T-helper 22 cell (primary cell): ENCODE measurements around the gene ENO1.

Experiments
- DNase-seq: peaks from one replicate; pipeline ENCODE4 v3.0.0-alpha.2; 2020; ENCODE audit warnings: low read depth

Gene ENO1

GRCh38 chr1:8870616-8871538, 7.6 kb downstream of the ENO1 start:
- no peak for DNase-seq

GRCh38 chr1:8870103-8870502, 8.4 kb downstream of the ENO1 start:
- no peak for DNase-seq

GRCh38 chr1:8867878-8868567, 10.5 kb downstream of the ENO1 start:
- DNase-seq, result no peak

- DNase-seq, result no peak
Measured at GRCh38 chr1:8866792-8867415, 11.6 kb downstream of the ENO1 start.

GRCh38 chr1:8866173-8866791, 12.2 kb downstream of the ENO1 start:
- no peak for DNase-seq

- DNase-seq, result no peak
Measured at GRCh38 chr1:8864713-8865344, 13.7 kb downstream of the ENO1 start.

- DNase-seq, result no peak
Measured at GRCh38 chr1:8863794-8864233, 14.7 kb downstream of the ENO1 start.

GRCh38 chr1:8863138-8863537, 15.3 kb downstream of the ENO1 start:
- DNase-seq, result no peak

- DNase-seq, result no peak
Measured at GRCh38 chr1:8862528-8862927, 16.0 kb downstream of the ENO1 start.

GRCh38 chr1:8860738-8861516, 17.6 kb downstream of the ENO1 start:
- DNase-seq, result no peak

- DNase-seq, result no peak
Measured at GRCh38 chr1:8858888-8859706, 19.4 kb downstream of the ENO1 start.

GRCh38 chr1:8858112-8858668, 20.3 kb downstream of the ENO1 start:
- no peak for DNase-seq

- DNase-seq, result no peak
Measured at GRCh38 chr1:8856689-8857412, 21.6 kb downstream of the ENO1 start.

GRCh38 chr1:8854240-8854639, 24.2 kb downstream of the ENO1 start:
- DNase-seq, result no peak

- DNase-seq, result no peak
Measured at GRCh38 chr1:8851060-8851459, 27.4 kb downstream of the ENO1 start.

- peak; percentile 34 for DNase-seq
Measured at GRCh38 chr1:8848663-8849386, 29.7 kb downstream of the ENO1 start.

- no peak for DNase-seq
Measured at GRCh38 chr1:8847990-8848389, 30.5 kb downstream of the ENO1 start.

- DNase-seq, result no peak
Measured at GRCh38 chr1:8846263-8846662, 32.2 kb downstream of the ENO1 start.
